Measurements from ENCODE around the gene CERS5. TPM values are rescaled to one million over a fixed set of nuclear protein-coding genes. Genes with fewer than 3 reads are reported as not detected.

The CERS5 gene
- polyA plus RNA-seq, 1 of the 3 experiments (the other 2 are of a cell fraction) = 56.9 TPM

- TF ChIP-seq RXRA (IDR thresholded peaks at IDR 0.05; ENCODE audit: borderline replicate concordance, low read depth) (no peak), MEF2A (IDR thresholded peaks at IDR 0.05; ENCODE audit: borderline replicate concordance, low read depth) (no peak), FOSL2 (IDR thresholded peaks at IDR 0.05; ENCODE audit: borderline replicate concordance, low read depth) (no peak), TAF1 (IDR thresholded peaks at IDR 0.05; ENCODE audit: borderline replicate concordance, low read depth, low read length) (no peak), NFIC (IDR thresholded peaks at IDR 0.05; ENCODE audit: borderline replicate concordance) (no peak)
- TF ChIP-seq, protein P1, sequence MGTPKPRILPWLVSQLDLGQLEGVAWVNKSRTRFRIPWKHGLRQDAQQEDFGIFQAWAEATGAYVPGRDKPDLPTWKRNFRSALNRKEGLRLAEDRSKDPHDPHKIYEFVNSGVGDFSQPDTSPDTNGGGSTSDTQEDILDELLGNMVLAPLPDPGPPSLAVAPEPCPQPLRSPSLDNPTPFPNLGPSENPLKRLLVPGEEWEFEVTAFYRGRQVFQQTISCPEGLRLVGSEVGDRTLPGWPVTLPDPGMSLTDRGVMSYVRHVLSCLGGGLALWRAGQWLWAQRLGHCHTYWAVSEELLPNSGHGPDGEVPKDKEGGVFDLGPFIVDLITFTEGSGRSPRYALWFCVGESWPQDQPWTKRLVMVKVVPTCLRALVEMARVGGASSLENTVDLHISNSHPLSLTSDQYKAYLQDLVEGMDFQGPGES (IDR thresholded peaks at IDR 0.05; ENCODE audit: low read depth, low read length) = no peak
- TF ChIP-seq, protein P2, sequence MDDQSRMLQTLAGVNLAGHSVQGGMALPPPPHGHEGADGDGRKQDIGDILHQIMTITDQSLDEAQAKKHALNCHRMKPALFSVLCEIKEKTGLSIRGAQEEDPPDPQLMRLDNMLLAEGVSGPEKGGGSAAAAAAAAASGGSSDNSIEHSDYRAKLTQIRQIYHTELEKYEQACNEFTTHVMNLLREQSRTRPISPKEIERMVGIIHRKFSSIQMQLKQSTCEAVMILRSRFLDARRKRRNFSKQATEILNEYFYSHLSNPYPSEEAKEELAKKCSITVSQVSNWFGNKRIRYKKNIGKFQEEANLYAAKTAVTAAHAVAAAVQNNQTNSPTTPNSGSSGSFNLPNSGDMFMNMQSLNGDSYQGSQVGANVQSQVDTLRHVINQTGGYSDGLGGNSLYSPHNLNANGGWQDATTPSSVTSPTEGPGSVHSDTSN (IDR thresholded peaks at IDR 0.05) = no peak
These were observed 67.7 kb downstream of the CERS5 start (continued) for GRCh38 chr12:50099302-50100008.

DNA sequence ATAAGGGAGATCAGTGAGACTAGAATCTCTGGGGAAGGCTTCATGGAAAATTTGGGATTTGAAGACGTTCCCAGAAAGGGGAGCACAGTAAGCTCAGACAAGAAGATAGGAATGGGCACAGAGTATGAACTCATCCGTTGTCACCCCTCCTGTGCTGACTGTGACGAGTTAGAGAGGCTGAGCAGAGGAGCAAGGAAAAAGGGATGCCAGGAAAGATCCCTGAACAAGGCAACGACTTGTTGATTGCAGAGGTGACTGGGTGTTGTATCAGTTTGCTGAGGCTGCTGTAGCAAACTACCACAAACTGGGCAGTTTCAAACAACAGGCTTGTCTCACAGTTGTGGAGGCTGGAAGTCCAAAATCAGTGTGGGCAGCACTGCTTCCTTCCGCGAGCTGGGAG, 69.2 kb downstream of the CERS5 start:
- TF ChIP-seq RFX5 (IDR thresholded peaks at IDR 0.05; ENCODE audit: low read length) (no peak), MXI1 (IDR thresholded peaks at IDR 0.05; ENCODE audit: low read depth, low read length) (no peak), RAD21 (IDR thresholded peaks at IDR 0.05; ENCODE audit: low read length) (no peak)
- TF ChIP-seq, protein P3, sequence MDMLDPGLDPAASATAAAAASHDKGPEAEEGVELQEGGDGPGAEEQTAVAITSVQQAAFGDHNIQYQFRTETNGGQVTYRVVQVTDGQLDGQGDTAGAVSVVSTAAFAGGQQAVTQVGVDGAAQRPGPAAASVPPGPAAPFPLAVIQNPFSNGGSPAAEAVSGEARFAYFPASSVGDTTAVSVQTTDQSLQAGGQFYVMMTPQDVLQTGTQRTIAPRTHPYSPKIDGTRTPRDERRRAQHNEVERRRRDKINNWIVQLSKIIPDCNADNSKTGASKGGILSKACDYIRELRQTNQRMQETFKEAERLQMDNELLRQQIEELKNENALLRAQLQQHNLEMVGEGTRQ (IDR thresholded peaks at IDR 0.05; ENCODE audit: borderline replicate concordance, low read depth, low read length) = no peak
- TF ChIP-seq, protein P2 (IDR thresholded peaks at IDR 0.05) = no peak
- H3K27ac ChIP-seq (ENCODE audit: low read depth in 2 of 2, low read length in 1 of 2) = no peak overlapping the region
- DNase-seq = no peak
- no peaks in the 10 kb centered on the region for H3K79me2 ChIP-seq (ENCODE audit: insufficient read depth)
- POLR2A ChIA-PET = interaction anchor here (1.2 kb wide), 1 partner anchor 13 kb away, joined by 5 read pairs; the partner anchor contains the start of gene SMARCD1
- no peaks in the 10 kb centered on the region for H3K27me3 ChIP-seq (ENCODE audit: insufficient read depth)
- 85% methylated on average over 6 of the region's 6 CpGs for whole genome bisulfite sequencing (ENCODE audit: low lambda C conversion rate)
- no peak overlapping the region for H3K4me2 ChIP-seq
- no peak overlapping the region for H3K4me3 ChIP-seq (ENCODE audit: low read depth in 2 of 2, low read length in 1 of 2)
- no peaks in the 10 kb centered on the region for H3K9me2 ChIP-seq
- H3K9me3 ChIP-seq = no peaks in the 10 kb centered on the region
- H2AFZ ChIP-seq (ENCODE audit: low read depth) = no peak overlapping the region
- peaks cover 39% of the 10 kb centered on the region for H3F3A ChIP-seq (replicated peaks; ENCODE audit: insufficient read depth)
- no peak overlapping the region for H3K9ac ChIP-seq
- peaks cover 0 to 8% of the 10 kb centered on the region in 2 experiments; a peak in 1 of 4 replicates for H3K4me1 ChIP-seq (ENCODE audit: control insufficient read depth in 1 of 2, insufficient read depth in 2 of 2, low read depth in 1 of 2, low read length in 1 of 2)
- CTCF ChIA-PET = interaction anchor here (1.0 to 12.3 kb wide), 6 partner anchors 9 to 152 kb away, joined by 3 to 96 read pairs (median 5); partner anchors contain the start of genes COX14 and SMARCD1
- H3K36me3 ChIP-seq (replicated peaks in 1 of 2; ENCODE audit: control insufficient read depth in 1 of 2, insufficient read depth in 2 of 2, low read length in 1 of 2) = peaks cover 63 to 64% of the 10 kb centered on the region in 2 experiments
- H4K20me1 ChIP-seq (ENCODE audit: insufficient read depth) = no peaks in the 10 kb centered on the region
